B cell (primary cell): ENCODE data around the gene SLC25A17. TPM values are rescaled to one million over a fixed set of nuclear protein-coding genes. Genes with fewer than 3 reads are reported as not detected.

Experiments used
- ATAC-seq: fragments of 200-7000 bp; cut with Tn5 transposase; one replicate; pipeline ENCODE4 v1.10.0; 2021; ENCODE audit warnings: low read depth, mild to moderate bottlenecking, moderate number of reproducible peaks, moderate library complexity
- CTCF ChIA-PET: fragments of 350-600 bp; sonication (Branson Sonifier 250); formaldehyde crosslinking; loops from one replicate; lab custom pipeline; 2021; ENCODE audit warnings: antibody characterized with exemption, inconsistent platforms; lab: Charles Lee
- POLR2A ChIA-PET: fragments of 350-600 bp; sonication (Branson Sonifier 250); formaldehyde crosslinking; loops from one replicate; lab custom pipeline; 2021; ENCODE audit warnings: antibody characterized with exemption; lab: Charles Lee
- DNase-seq: peaks from one replicate; pipeline ENCODE4 v3.0.0; 2013
- H2AFZ ChIP-seq: 2 replicates; pipeline ENCODE4 v1.6.1; 2012; ENCODE audit warnings: mild to moderate bottlenecking, low read depth, low read length; ENCODE audit not compliant: insufficient read depth, poor library complexity, severe bottlenecking
- H3K27ac ChIP-seq, 2 donors: 1 replicate in 1 of 2; 2 replicates in 1 of 2; pipeline ENCODE4 v1.5.1; 2012 to 2013; ENCODE audit warnings: low read length in 2 of 2, mild to moderate bottlenecking in 2 of 2, moderate library complexity in 1 of 2
- H3K27me3 ChIP-seq, 4 experiments: fragments of 200-600 bp in 1 of 4; sonication (generic) in 1 of 4; replicated peaks in 1 of 4; 1 replicate in 2 of 4; 2 replicates in 2 of 4; pipeline versions ENCODE4 v1.6.1 to v1.7.0; 2013 to 2016; ENCODE audit warnings: low read length in 3 of 4, mild to moderate bottlenecking in 2 of 4, mixed read lengths in 1 of 4, moderate library complexity in 1 of 4; ENCODE audit not compliant: insufficient read depth in 4 of 4, control insufficient read depth in 3 of 4; ENCODE audit errors: control extremely low read depth in 1 of 4
- H3K36me3 ChIP-seq, 2 experiments: replicated peaks in 1 of 2; 1 replicate in 1 of 2; 2 replicates in 1 of 2; pipeline versions ENCODE4 v1.6.1 to v1.7.1; 2013; ENCODE audit warnings: low read length in 1 of 2; ENCODE audit not compliant: insufficient read depth in 2 of 2, control insufficient read depth in 1 of 2; ENCODE audit errors: control extremely low read depth in 1 of 2, extremely low read depth in 1 of 2
- H3K4me1 ChIP-seq, 2 donors: fragments of 200-600 bp in 1 of 2; sonication (generic) in 1 of 2; 1 replicate in 1 of 2; 2 replicates in 1 of 2; pipeline versions ENCODE4 v1.5.1 to v1.6.1; 2013 to 2017; ENCODE audit warnings: low read length in 2 of 2; ENCODE audit not compliant: control insufficient read depth in 2 of 2, insufficient read depth in 2 of 2
- H3K4me2 ChIP-seq: replicated peaks from 2 replicates; pipeline ENCODE3; 2012; ENCODE audit warnings: mild to moderate bottlenecking, low read depth, low read length; ENCODE audit not compliant: poor library complexity, severe bottlenecking
- H3K4me3 ChIP-seq, 5 experiments: fragments of 200-600 bp in 1 of 5; sonication (generic) in 1 of 5; 1 replicate in 3 of 5; 2 replicates in 2 of 5; pipeline versions ENCODE4 v1.5.1 to v1.7.0; 2011 to 2016; ENCODE audit warnings: low read length in 4 of 5, mild to moderate bottlenecking in 4 of 5, low read depth in 2 of 5, control low read depth in 1 of 5, moderate library complexity in 1 of 5; ENCODE audit not compliant: insufficient read depth in 1 of 5; ENCODE audit errors: control extremely low read depth in 1 of 5, extremely low read depth in 1 of 5
- H3K79me2 ChIP-seq: fragments of 200-600 bp; sonication (generic); one replicate; pipeline ENCODE4 v1.6.0; 2016; ENCODE audit warnings: low read length; ENCODE audit not compliant: control insufficient read depth, insufficient read depth
- H3K9ac ChIP-seq: fragments of 200-600 bp; sonication (generic); 2 replicates; pipeline ENCODE4 v1.6.1; 2017; ENCODE audit warnings: mild to moderate bottlenecking, low read length, moderate library complexity
- H3K9me3 ChIP-seq, 3 donors: one replicate each; pipeline versions ENCODE4 v1.6.1 to v1.7.1; 2013; ENCODE audit warnings: low read length in 2 of 3; ENCODE audit not compliant: control insufficient read depth in 2 of 3, insufficient read depth in 1 of 3; ENCODE audit errors: control extremely low read depth in 1 of 3
- H4K20me1 ChIP-seq: 2 replicates; pipeline ENCODE4 v1.6.0; 2012; ENCODE audit warnings: mild to moderate bottlenecking, low read length; ENCODE audit not compliant: insufficient read depth, control insufficient read depth, poor library complexity, severe bottlenecking
- H3K27ac Mint-ChIP-seq: one replicate; pipeline ENCODE4 v1.8.0; 2021; ENCODE audit warnings: mixed read lengths
- H3K27me3 Mint-ChIP-seq: one replicate; pipeline ENCODE4 v1.8.0; 2021; ENCODE audit warnings: mixed read lengths
- H3K4me1 Mint-ChIP-seq: one replicate; pipeline ENCODE4 v1.8.0; 2021; ENCODE audit warnings: mixed read lengths
- H3K4me3 Mint-ChIP-seq: one replicate; pipeline ENCODE4 v1.8.0; 2021; ENCODE audit warnings: mixed read lengths
- H3K9me3 Mint-ChIP-seq: one replicate; pipeline ENCODE4 v1.8.0; 2022; ENCODE audit warnings: mixed read lengths; ENCODE audit not compliant: insufficient read depth
- EZH2 ChIP-seq: IDR thresholded peaks from 2 replicates; pipeline ENCODE4 v1.6.1; 2012; ENCODE audit warnings: borderline replicate concordance, low read depth, mild to moderate bottlenecking, moderate library complexity, low read length; ENCODE audit not compliant: insufficient read depth, poor library complexity, severe bottlenecking
- WGBS: methylation state at CpG from one replicate; pipeline ENCODE4 v1.1.5; 2013; ENCODE audit warnings: missing lambda C conversion rate; ENCODE audit not compliant: insufficient coverage; 5-methylcytosine and 5-hydroxymethylcytosine counted together
- intact Hi-C: fragments of 100-400 bp; cut with micrococcal nuclease; formaldehyde crosslinking; loops from one replicate; pipeline ENCODE4 v1.10.0; 2022
- polyA plus RNA-seq: library from polyadenylated mRNA; depleted of rRNA; stranded (reverse); fragments of >200 nt; gene quantifications from 2 replicates; pipeline ENCODE4 v1.2.3, GENCODE V29; 2012
- total RNA-seq, 2 donors: library from RNA; stranded (reverse); fragments of 120-200 nt in 1 of 2; gene quantifications; 1 replicate in 1 of 2; 2 replicates in 1 of 2; pipeline versions ENCODE4 v1.2.3 to v1.2.4, GENCODE V29; 2013 to 2022
- TF ChIP-seq, protein P1 (sequence below): fragments of 200-600 bp; IDR thresholded peaks from one replicate; pipeline ENCODE4 v1.8.0; 2022; ENCODE audit warnings: antibody characterized with exemption, mild to moderate bottlenecking

The SLC25A17 gene
- total and polyA plus RNA-seq, 2 donors (not counting 1 experiment from before 2014, with no cell fraction given), result 13.1 to 15.0 TPM

DNA sequence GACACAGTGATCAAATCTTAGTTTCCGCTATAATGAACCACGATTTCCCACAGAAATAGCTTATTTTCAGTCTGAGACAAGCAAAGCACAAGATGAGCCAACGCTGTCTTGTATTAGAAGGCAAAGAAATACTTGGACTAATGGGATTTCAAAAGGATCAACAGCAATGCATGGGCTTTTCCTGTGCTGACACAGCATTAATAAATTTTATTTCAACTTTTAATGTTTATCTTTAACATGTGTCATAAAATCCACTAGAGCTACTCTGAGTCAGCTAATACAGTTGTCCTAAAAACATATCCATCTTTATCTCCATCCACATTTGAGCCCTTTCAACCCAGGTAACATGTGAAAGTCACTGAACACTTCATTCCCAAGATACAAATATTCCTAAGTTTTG is 15.5 kb upstream of the SLC25A17 start:
- no peak overlapping the region for H3K4me3 Mint-ChIP-seq
- ChIA-PET CTCF (interaction anchor here (1.3 kb wide), 1 partner anchor 151 kb away, joined by 4 read pairs; no protein-coding TSS in a partner anchor), POLR2A (no interaction called here)
- no peak for ATAC-seq
- H3K9me3 ChIP-seq, result no peaks in the 10 kb centered on the region
- peaks cover 10 to 83% of the 10 kb centered on the region in 2 experiments for H3K36me3 ChIP-seq
- H3K79me2 ChIP-seq, result peaks cover 28% of the 10 kb centered on the region
- no peaks in the 10 kb centered on the region for H3K27me3 Mint-ChIP-seq
- no peak overlapping the region for H3K27ac ChIP-seq
- no peaks in the 10 kb centered on the region for H3K4me1 ChIP-seq
- no peaks in the 10 kb centered on the region for H3K4me1 Mint-ChIP-seq
- no peak overlapping the region for H3K27ac Mint-ChIP-seq
- no peaks in the 10 kb centered on the region for H3K9me3 Mint-ChIP-seq
- H4K20me1 ChIP-seq, result peaks cover 18% of the 10 kb centered on the region
- no peak overlapping the region for H3K4me3 ChIP-seq
- no peak for TF ChIP-seq EZH2
- TF ChIP-seq, protein P1, sequence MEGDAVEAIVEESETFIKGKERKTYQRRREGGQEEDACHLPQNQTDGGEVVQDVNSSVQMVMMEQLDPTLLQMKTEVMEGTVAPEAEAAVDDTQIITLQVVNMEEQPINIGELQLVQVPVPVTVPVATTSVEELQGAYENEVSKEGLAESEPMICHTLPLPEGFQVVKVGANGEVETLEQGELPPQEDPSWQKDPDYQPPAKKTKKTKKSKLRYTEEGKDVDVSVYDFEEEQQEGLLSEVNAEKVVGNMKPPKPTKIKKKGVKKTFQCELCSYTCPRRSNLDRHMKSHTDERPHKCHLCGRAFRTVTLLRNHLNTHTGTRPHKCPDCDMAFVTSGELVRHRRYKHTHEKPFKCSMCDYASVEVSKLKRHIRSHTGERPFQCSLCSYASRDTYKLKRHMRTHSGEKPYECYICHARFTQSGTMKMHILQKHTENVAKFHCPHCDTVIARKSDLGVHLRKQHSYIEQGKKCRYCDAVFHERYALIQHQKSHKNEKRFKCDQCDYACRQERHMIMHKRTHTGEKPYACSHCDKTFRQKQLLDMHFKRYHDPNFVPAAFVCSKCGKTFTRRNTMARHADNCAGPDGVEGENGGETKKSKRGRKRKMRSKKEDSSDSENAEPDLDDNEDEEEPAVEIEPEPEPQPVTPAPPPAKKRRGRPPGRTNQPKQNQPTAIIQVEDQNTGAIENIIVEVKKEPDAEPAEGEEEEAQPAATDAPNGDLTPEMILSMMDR, result no peak
- no peak overlapping the region for H2AFZ ChIP-seq
- H3K4me2 ChIP-seq, result no peak overlapping the region
- no peak overlapping the region for H3K9ac ChIP-seq
- no peaks in the 10 kb centered on the region for H3K27me3 ChIP-seq
- no CpG with 5 or more reads among the region's 3 CpGs for WGBS
- intact Hi-C loops, result no loop called here
- no peak for DNase-seq

DNA sequence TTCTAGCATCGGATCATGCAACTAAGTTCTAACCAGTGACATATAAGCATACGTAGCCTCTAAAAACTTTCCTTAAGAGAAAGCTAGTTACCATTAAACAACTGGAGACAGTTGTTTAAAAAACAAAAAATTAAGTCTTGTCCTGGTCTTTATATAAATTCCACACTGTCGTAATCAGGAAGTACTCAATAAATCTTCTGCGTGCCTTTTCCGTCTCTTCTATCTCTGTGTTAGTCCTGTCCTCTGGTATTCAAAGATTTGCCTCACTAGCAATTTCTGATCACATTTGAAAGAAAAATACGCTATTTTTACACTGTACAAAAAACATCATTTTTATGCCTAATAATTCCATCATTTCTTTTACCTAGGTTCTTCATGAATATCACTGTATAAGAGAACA is 10.0 kb upstream of the SLC25A17 start:
- no peak for DNase-seq

More for the DNA sequence above, 10.0 kb upstream of the SLC25A17 start:
- Histone ChIP-seq H3K4me3 (no peak overlapping the region), H3K4me1 (no peaks in the 10 kb centered on the region), H3K36me3 (peaks cover 13 to 67% of the 10 kb centered on the region in 2 experiments), H3K9me3 (no peaks in the 10 kb centered on the region), H3K9ac (no peak overlapping the region), H2AFZ (no peak overlapping the region), H3K4me2 (no peak overlapping the region), H4K20me1 (no peaks in the 10 kb centered on the region), H3K27me3 (no peaks in the 10 kb centered on the region), H3K27ac (no peak overlapping the region), H3K79me2 (no peaks in the 10 kb centered on the region)
- H3K4me1 Mint-ChIP-seq, result no peaks in the 10 kb centered on the region
- no peak overlapping the region for H3K4me3 Mint-ChIP-seq
- H3K9me3 Mint-ChIP-seq, result no peaks in the 10 kb centered on the region
- no peak for ATAC-seq
- WGBS, result 81% methylated on average over 3 of the region's 6 CpGs
- no peaks in the 10 kb centered on the region for H3K27me3 Mint-ChIP-seq
- intact Hi-C loops, result no loop called here
- no peak overlapping the region for H3K27ac Mint-ChIP-seq
- no peak for TF ChIP-seq EZH2
- TF ChIP-seq, protein P1, result no peak
- POLR2A ChIA-PET, result no interaction called here
- CTCF ChIA-PET, result interaction anchor here (1.1 kb wide), 1 partner anchor 16 kb away, joined by 3 read pairs; no protein-coding TSS in a partner anchor
